Stimulated activated CD4-positive, alpha-beta T cell treated with anti-CD3 and anti-CD28 coated beads, Interleukin-15, amount 100 ng/mL, for 1 hour (primary cell): ENCODE data around the gene DRD4.
A peak's percentile ranks its signal among the peaks of the same experiment; 100 is the strongest.

ENCODE experiments used
- DNase-seq, 2 donors: peaks; one replicate each; pipeline ENCODE4 v3.0.0-alpha.2; 2020; ENCODE audit warnings: low read depth in 1 of 2, low spot score in 1 of 2

DRD4 gene

GRCh38 chr11:636511-637332 lies at the start of gene DRD4:
TSS of gene DRD4 (plus strand) at chr11:637269. CDS start at chr11:637305, 36 bp downstream.
- no peak for DNase-seq

- no peak for DNase-seq
Measured at GRCh38 chr11:587546-587945, 49.5 kb upstream of the DRD4 start.

GRCh38 chr11:587978-588380 lies 49.1 kb upstream of the DRD4 start:
- peak; percentile 32 to 49 for DNase-seq

- no peak for DNase-seq
Measured at GRCh38 chr11:589798-590197, 47.3 kb upstream of the DRD4 start.

GRCh38 chr11:590997-591396 lies 46.1 kb upstream of the DRD4 start:
- DNase-seq: no peak

- no peak for DNase-seq
Measured at GRCh38 chr11:592501-592900, 44.6 kb upstream of the DRD4 start.

GRCh38 chr11:592918-593317 lies 44.2 kb upstream of the DRD4 start:
- DNase-seq: no peak

GRCh38 chr11:593347-593746 lies 43.7 kb upstream of the DRD4 start:
- no peak for DNase-seq

GRCh38 chr11:595400-595799 lies 41.7 kb upstream of the DRD4 start:
- no peak for DNase-seq

GRCh38 chr11:596374-596773 lies 40.7 kb upstream of the DRD4 start:
- no peak for DNase-seq

- DNase-seq: no peak
Measured at GRCh38 chr11:597166-597725, 39.8 kb upstream of the DRD4 start.

GRCh38 chr11:598005-598680 lies 38.9 kb upstream of the DRD4 start:
- DNase-seq: no peak

- DNase-seq: no peak
Measured at GRCh38 chr11:601573-602245, 35.4 kb upstream of the DRD4 start.

GRCh38 chr11:603154-603553 lies 33.9 kb upstream of the DRD4 start:
- no peak for DNase-seq

- no peak for DNase-seq
Measured at GRCh38 chr11:605286-606129, 31.6 kb upstream of the DRD4 start.

GRCh38 chr11:606245-606644 lies 30.8 kb upstream of the DRD4 start:
- DNase-seq: no peak

GRCh38 chr11:607020-607780 lies 29.9 kb upstream of the DRD4 start:
- no peak for DNase-seq

- DNase-seq: no peak
Measured at GRCh38 chr11:607971-608659, 29.0 kb upstream of the DRD4 start.

- no peak for DNase-seq
Measured at GRCh38 chr11:608791-609251, 28.2 kb upstream of the DRD4 start.
